SU-DHL-6 (cell line): ENCODE measurements around the gene PPT2.

Experiments
- H2AFZ ChIP-seq: fragments of 200-600 bp; sonication (generic); 2 replicates; pipeline ENCODE4 v1.6.1; 2014; ENCODE audit warnings: low read depth, mild to moderate bottlenecking, moderate library complexity, mixed read lengths, antibody characterized with exemption, low read length; ENCODE audit not compliant: severe bottlenecking
- H3F3A ChIP-seq: fragments of 200-600 bp; shearing (Covaris generic); 2 replicates; pipeline ENCODE4 v1.6.0; 2016; ENCODE audit warnings: antibody characterized with exemption, mild to moderate bottlenecking; ENCODE audit not compliant: insufficient read depth
- H3K27ac ChIP-seq: fragments of 200-600 bp; sonication (generic); 2 replicates; pipeline ENCODE4 v1.5.1; 2016; ENCODE audit warnings: low read depth, mild to moderate bottlenecking, low read length, moderate library complexity, mixed read lengths
- H3K27me3 ChIP-seq: fragments of 200-600 bp; sonication (generic), shearing (Covaris generic); 2 replicates; pipeline ENCODE4 v1.6.0; 2014; ENCODE audit warnings: mild to moderate bottlenecking, low read length
- H3K36me3 ChIP-seq: fragments of 200-600 bp; sonication (generic); 2 replicates; pipeline ENCODE4 v1.6.1; 2014; ENCODE audit warnings: mild to moderate bottlenecking, low read length, mixed read lengths
- H3K4me2 ChIP-seq: fragments of 300-600, 200-600 bp; shearing (Covaris generic), sonication (generic); 2 replicates; pipeline ENCODE4 v1.6.0; 2014; ENCODE audit warnings: low read length, low read depth, mild to moderate bottlenecking; ENCODE audit not compliant: poor library complexity, severe bottlenecking
- H3K4me3 ChIP-seq: fragments of 200-600 bp; sonication (generic); 2 replicates; pipeline ENCODE4 v1.5.1; 2014; ENCODE audit warnings: antibody characterized with exemption, low read length, mild to moderate bottlenecking, mixed read lengths; ENCODE audit not compliant: insufficient read depth, poor library complexity, severe bottlenecking
- H3K79me2 ChIP-seq: fragments of 200-600 bp; sonication (generic); 2 replicates; pipeline ENCODE4 v1.6.1; 2014; ENCODE audit warnings: mild to moderate bottlenecking, low read length, moderate library complexity; ENCODE audit not compliant: insufficient read depth
- H3K9ac ChIP-seq: fragments of 200-600 bp; sonication (generic); 2 replicates; pipeline ENCODE4 v1.7.0; 2014; ENCODE audit warnings: mild to moderate bottlenecking, low read length
- H3K9me2 ChIP-seq: fragments of 200-600 bp; sonication (generic); replicated peaks from 2 replicates; pipeline ENCODE4 v1.6.1; 2014; ENCODE audit warnings: low read length; ENCODE audit not compliant: insufficient read depth
- H3K9me3 ChIP-seq: fragments of 200-600 bp; sonication (generic); 2 replicates; pipeline ENCODE4 v1.6.1; 2014; ENCODE audit warnings: low read length, mixed read lengths; ENCODE audit not compliant: insufficient read depth
- H4K20me1 ChIP-seq: fragments of 200-600 bp; sonication (generic); 2 replicates; pipeline ENCODE4 v1.6.1; 2014; ENCODE audit warnings: low read depth, mild to moderate bottlenecking, antibody characterized with exemption, low read length, moderate library complexity, mixed read lengths
- CTCF ChIP-seq: fragments of 200-600 bp; sonication (generic); IDR thresholded peaks from one replicate; pipeline ENCODE4 v1.5.1; 2017; ENCODE audit warnings: antibody characterized with exemption, mild to moderate bottlenecking, low read length, moderate library complexity; ENCODE audit not compliant: insufficient read depth, poor library complexity, severe bottlenecking
- EZH2phosphoT487 ChIP-seq: fragments of 200-600 bp; sonication (generic), shearing (Covaris generic); conservative IDR thresholded peaks from 2 replicates; pipeline ENCODE4 v1.6.1; 2018; ENCODE audit warnings: mild to moderate bottlenecking, antibody characterized with exemption, low read length, moderate library complexity, mixed read lengths

Gene PPT2

DNA sequence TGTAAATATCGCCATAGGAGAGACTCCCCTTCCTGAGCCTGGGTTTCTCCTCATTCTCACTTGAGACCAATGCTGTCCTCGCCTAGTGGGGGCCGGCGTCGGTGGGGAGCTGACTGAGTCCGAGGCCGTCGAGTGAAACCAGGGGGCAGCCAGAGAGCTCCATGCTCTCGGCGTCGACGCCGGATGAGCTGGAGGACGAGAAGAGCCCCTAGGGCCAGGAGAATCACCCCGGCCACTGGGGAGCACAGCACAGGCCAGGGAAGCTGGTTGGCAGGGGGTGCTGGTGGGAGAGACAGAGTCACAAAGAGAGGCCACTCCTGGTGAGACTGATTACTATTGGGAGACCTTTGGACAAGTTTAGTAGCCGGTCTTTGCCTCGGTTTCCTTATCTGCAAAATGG is 44.9 kb downstream of the PPT2 start:
- Histone ChIP-seq H3K36me3 (no peaks in the 10 kb centered on the region), H3K9me2 (no peaks in the 10 kb centered on the region), H3K9ac (no peak overlapping the region), H3K4me3 (no peak overlapping the region), H3K9me3 (no peaks in the 10 kb centered on the region), H4K20me1 (no peaks in the 10 kb centered on the region), H3K4me2 (no peak overlapping the region), H3K27me3 (no peaks in the 10 kb centered on the region), H2AFZ (no peak overlapping the region), H3K79me2 (no peaks in the 10 kb centered on the region), H3K27ac (no peak overlapping the region), H3F3A (peaks cover 25% of the 10 kb centered on the region)
- TF ChIP-seq EZH2phosphoT487 (no peak), CTCF (no peak)

GRCh38 chr6:32200711-32201475 is 47.0 kb downstream of the PPT2 start:
- H4K20me1 ChIP-seq: no peaks in the 10 kb centered on the region

DNA sequence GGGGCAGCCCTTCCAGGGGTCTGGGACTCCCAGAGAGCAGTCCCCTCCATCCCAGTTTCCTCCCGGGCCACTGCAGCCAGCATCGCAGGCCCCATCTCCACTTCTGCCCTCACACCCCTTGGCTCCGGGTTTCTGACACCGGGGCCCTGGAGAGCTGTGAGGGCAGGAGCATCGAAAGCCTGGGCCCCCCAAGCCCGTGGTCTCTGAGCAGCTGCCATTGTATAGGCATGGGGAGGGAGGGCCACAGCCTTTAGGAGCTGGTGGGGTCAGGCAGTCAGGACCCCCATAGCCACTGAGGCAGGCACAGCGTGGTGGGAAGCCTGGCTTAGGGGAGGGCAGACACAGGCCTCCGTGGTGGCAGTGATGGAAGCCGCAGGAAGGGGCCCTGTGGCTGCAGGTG is 48.2 kb downstream of the PPT2 start:
- H3K79me2 ChIP-seq: no peaks in the 10 kb centered on the region
- H3K27me3 ChIP-seq: no peaks in the 10 kb centered on the region
- no peaks in the 10 kb centered on the region for H4K20me1 ChIP-seq
- no peaks in the 10 kb centered on the region for H3K9me2 ChIP-seq
- no peaks in the 10 kb centered on the region for H3K9me3 ChIP-seq
- no peak overlapping the region for H3K27ac ChIP-seq
- H3F3A ChIP-seq: peaks cover 4% of the 10 kb centered on the region; the same call in 1 of the 2 replicates
- no peak overlapping the region for H3K4me3 ChIP-seq
- no peak overlapping the region for H3K9ac ChIP-seq
- TF ChIP-seq CTCF (no peak), EZH2phosphoT487 (no peak)
- H3K4me2 ChIP-seq: no peak overlapping the region
- H3K36me3 ChIP-seq: no peaks in the 10 kb centered on the region
- H2AFZ ChIP-seq: no peak overlapping the region

More at GRCh38 chr6:32200711-32201475, 47.0 kb downstream of the PPT2 start:
- TF ChIP-seq CTCF (no peak), EZH2phosphoT487 (no peak)
- Histone ChIP-seq H3K4me3 (no peak overlapping the region), H3K9me3 (no peaks in the 10 kb centered on the region), H2AFZ (no peak overlapping the region), H3F3A (peaks cover 17% of the 10 kb centered on the region; the same call in 1 of the 2 replicates), H3K27me3 (no peaks in the 10 kb centered on the region), H3K36me3 (no peaks in the 10 kb centered on the region), H3K9ac (no peak overlapping the region), H3K4me2 (no peak overlapping the region), H3K27ac (no peak overlapping the region), H3K79me2 (no peaks in the 10 kb centered on the region), H3K9me2 (no peaks in the 10 kb centered on the region)
